K562 (cell line): Measurements from ENCODE around the gene TEX54. TPM values are rescaled to one million over a fixed set of nuclear protein-coding genes. Genes with fewer than 3 reads are reported as not detected.
A peak's percentile ranks its signal among the peaks of the same experiment; 100 is the strongest.

Source experiments
- BCL6 ChIP-seq: fragments of 250-450 bp; sonication (Bioruptor Pico); IDR thresholded peaks from 2 replicates; pipeline ENCODE4 v1.4.0; 2020
- BRD4 ChIP-seq: fragments of 200-600 bp; sonication (generic); IDR thresholded peaks from 2 replicates; pipeline ENCODE4 v1.6.1; 2017; ENCODE audit warnings: inconsistent platforms
- CEBPG ChIP-seq, 3 experiments: fragments of 200-800 bp in 1 of 3; sonication (Bioruptor generic) in 1 of 3; sonication (generic) in 1 of 3; formaldehyde crosslinking in 1 of 3; IDR thresholded peaks in 2 of 3; conservative IDR thresholded peaks in 1 of 3; 2 replicates each; pipeline versions ENCODE4 v1.6.1 to v1.8.0; 2016 to 2022; ENCODE audit warnings: missing compliant biosample characterization in 2 of 3, missing genetic modification characterization in 2 of 3, mild to moderate bottlenecking in 1 of 3, missing genetic modification reagents in 1 of 3
- DIDO1 ChIP-seq: fragments of 450-650 bp; IDR thresholded peaks from 2 replicates; pipeline ENCODE4 v1.6.1; 2016; ENCODE audit warnings: low read depth, missing biosample characterization, missing genetic modification characterization
- FOXJ2 ChIP-seq: fragments of 200-800 bp; sonication (Bioruptor generic); IDR thresholded peaks from 2 replicates; pipeline ENCODE4 v1.6.1; 2016; ENCODE audit warnings: missing genetic modification characterization, missing compliant biosample characterization
- HDGF ChIP-seq: fragments of 450-650 bp; IDR thresholded peaks from 2 replicates; pipeline ENCODE4 v1.6.1; 2016
- LARP7 ChIP-seq: fragments of 450-650 bp; IDR thresholded peaks from 2 replicates; pipeline ENCODE4 v1.6.1; 2016
- MCM7 ChIP-seq, 2 experiments: fragments of 450-650 bp; IDR thresholded peaks; 2 replicates each; pipeline ENCODE4 v1.6.1; 2016 to 2018
- MYC ChIP-seq, 2 experiments: fragments of 250-450 bp in 1 of 2; sonication (Bioruptor Pico) in 1 of 2; IDR thresholded peaks; 2 replicates each; pipeline versions ENCODE4 v1.5.1 to v1.6.1; 2012 to 2021; ENCODE audit warnings: low read depth in 2 of 2, borderline replicate concordance in 1 of 2, improper control_type of control experiment in 1 of 2, low read length in 1 of 2, mild to moderate bottlenecking in 1 of 2, moderate library complexity in 1 of 2
- NBN ChIP-seq: fragments of 450-650 bp; IDR thresholded peaks from 2 replicates; pipeline ENCODE4 v1.6.1; 2016; ENCODE audit warnings: low read depth, mild to moderate bottlenecking
- NR2C1 ChIP-seq, 2 experiments: fragments of 450-650 bp; IDR thresholded peaks; 2 replicates each; pipeline ENCODE4 v1.6.1; 2017; ENCODE audit warnings: mild to moderate bottlenecking in 2 of 2, antibody characterized with exemption in 1 of 2, inconsistent platforms in 1 of 2, missing compliant biosample characterization in 1 of 2, missing genetic modification characterization in 1 of 2
- TAF1 ChIP-seq: IDR thresholded peaks from 2 replicates; pipeline ENCODE4 v1.6.1; 2011; ENCODE audit warnings: mild to moderate bottlenecking, low read length, moderate library complexity; ENCODE audit not compliant: insufficient read depth, control insufficient read depth, severe bottlenecking; ENCODE audit errors: extremely low read depth
- U2AF2 ChIP-seq: fragments of 200-400 bp; formaldehyde crosslinking; optimal IDR thresholded peaks from 2 replicates; pipeline ENCODE3; 2017; ENCODE audit warnings: low read depth, mild to moderate bottlenecking, low read length
- ZBTB8A ChIP-seq: fragments of 450-650 bp; IDR thresholded peaks from 2 replicates; pipeline ENCODE4 v1.6.1; 2018; ENCODE audit warnings: mild to moderate bottlenecking, moderate library complexity; ENCODE audit not compliant: partially characterized antibody
- ZNF146 ChIP-seq: IDR thresholded peaks from one replicate; pipeline ENCODE4 v1.6.1; 2018; ENCODE audit warnings: missing compliant biosample characterization; ENCODE audit not compliant: unreplicated experiment
- polyA plus RNA-seq, 8 experiments: library from polyadenylated mRNA; depleted of rRNA in 4 of 8; stranded (reverse) in 5 of 8; unstranded in 3 of 8; fragments of >200 nt; fragmentation: Nextera tagmentation in 2 of 8; fragmentation: Illumina TruSeq in 1 of 8; extraction: Ambion mirVana in 2 of 8; extraction: Trizol in 1 of 8; gene quantifications; 2 replicates each; pipeline versions ENCODE4 v1.2.1 to v1.2.3, GENCODE V29; 2011 to 2014; ENCODE audit warnings: inconsistent platforms in 1 of 8, missing spikeins in 1 of 8
- total RNA-seq, 7 experiments: library from RNA; depleted of rRNA in 6 of 7; stranded (reverse); fragments of >200 nt in 6 of 7; fragmentation: Illumina TruSeq in 2 of 7; extraction: Trizol in 2 of 7; gene quantifications; 2 replicates each; pipeline versions ENCODE4 v1.2.1 to v1.2.3, GENCODE V29; 2011 to 2021; ENCODE audit warnings: low replicate concordance in 1 of 7
- TF ChIP-seq, protein P1 (sequence below): fragments of 250-450 bp; sonication (Bioruptor Pico); IDR thresholded peaks from 2 replicates; pipeline ENCODE4 v1.8.0; 2021; ENCODE audit warnings: mild to moderate bottlenecking, moderate library complexity
- TF ChIP-seq, protein P2 (sequence below): fragments of 450-650 bp; formaldehyde crosslinking; conservative IDR thresholded peaks from 2 replicates; pipeline ENCODE4 v1.4.0; 2022; ENCODE audit warnings: mild to moderate bottlenecking, missing genetic modification characterization
- TF ChIP-seq, protein P3 (sequence below): fragments of 250-450 bp; sonication (Bioruptor Pico); IDR thresholded peaks from 2 replicates; pipeline ENCODE4 v1.9.0; 2021; ENCODE audit warnings: mild to moderate bottlenecking
- TF ChIP-seq, protein P4 (sequence below): fragments of 250-450 bp; sonication (Bioruptor Pico); IDR thresholded peaks from 2 replicates; pipeline ENCODE4 v1.8.0; 2022; ENCODE audit warnings: moderate library complexity, mild to moderate bottlenecking, inconsistent platforms
- TF ChIP-seq, protein P5 (sequence below): sonication (generic); formaldehyde crosslinking; IDR thresholded peaks from 2 replicates; pipeline ENCODE4 v1.8.1; 2023; ENCODE audit warnings: mild to moderate bottlenecking, missing genetic modification reagents, moderate library complexity

Gene TEX54
- total and polyA plus RNA-seq, 9 of the 15 experiments (the other 6 are each of a cell fraction or from before 2014, with no cell fraction given): not detected

DNA sequence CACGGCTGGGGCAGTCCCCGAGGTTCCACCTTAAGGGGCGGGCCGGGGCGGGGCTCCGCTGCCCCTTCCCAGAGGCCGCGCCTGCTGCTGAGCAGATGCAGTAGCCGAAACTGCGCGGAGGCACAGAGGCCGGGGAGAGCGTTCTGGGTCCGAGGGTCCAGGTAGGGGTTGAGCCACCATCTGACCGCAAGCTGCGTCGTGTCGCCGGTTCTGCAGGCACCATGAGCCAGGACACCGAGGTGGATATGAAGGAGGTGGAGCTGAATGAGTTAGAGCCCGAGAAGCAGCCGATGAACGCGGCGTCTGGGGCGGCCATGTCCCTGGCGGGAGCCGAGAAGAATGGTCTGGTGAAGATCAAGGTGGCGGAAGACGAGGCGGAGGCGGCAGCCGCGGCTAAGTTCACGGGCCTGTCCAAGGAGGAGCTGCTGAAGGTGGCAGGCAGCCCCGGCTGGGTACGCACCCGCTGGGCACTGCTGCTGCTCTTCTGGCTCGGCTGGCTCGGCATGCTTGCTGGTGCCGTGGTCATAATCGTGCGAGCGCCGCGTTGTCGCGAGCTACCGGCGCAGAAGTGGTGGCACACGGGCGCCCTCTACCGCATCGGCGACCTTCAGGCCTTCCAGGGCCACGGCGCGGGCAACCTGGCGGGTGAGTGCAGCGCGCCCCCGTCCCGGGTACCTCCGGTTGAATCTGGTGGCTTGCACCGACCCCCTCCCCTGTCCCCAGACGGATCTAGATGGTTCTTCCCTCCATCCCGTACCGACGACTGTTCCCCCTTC, 48.4 kb upstream of the TEX54 start, which contains the start of gene SLC3A2 (continued):
- TF ChIP-seq, protein P1, sequence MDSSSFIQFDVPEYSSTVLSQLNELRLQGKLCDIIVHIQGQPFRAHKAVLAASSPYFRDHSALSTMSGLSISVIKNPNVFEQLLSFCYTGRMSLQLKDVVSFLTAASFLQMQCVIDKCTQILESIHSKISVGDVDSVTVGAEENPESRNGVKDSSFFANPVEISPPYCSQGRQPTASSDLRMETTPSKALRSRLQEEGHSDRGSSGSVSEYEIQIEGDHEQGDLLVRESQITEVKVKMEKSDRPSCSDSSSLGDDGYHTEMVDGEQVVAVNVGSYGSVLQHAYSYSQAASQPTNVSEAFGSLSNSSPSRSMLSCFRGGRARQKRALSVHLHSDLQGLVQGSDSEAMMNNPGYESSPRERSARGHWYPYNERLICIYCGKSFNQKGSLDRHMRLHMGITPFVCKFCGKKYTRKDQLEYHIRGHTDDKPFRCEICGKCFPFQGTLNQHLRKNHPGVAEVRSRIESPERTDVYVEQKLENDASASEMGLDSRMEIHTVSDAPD (CRISPR knock-in tag): no peak
- TF ChIP-seq NBN: no peak
- TF ChIP-seq MYC (IDR thresholded peaks at IDR 0.05; ENCODE audit: low read depth, low read length): no peak; the same call in none of the 2 replicates
- TF ChIP-seq MYC (CRISPR knock-in tag; IDR thresholded peaks at IDR 0.05; ENCODE audit: borderline replicate concordance, low read depth): peak; percentile 94
- no peak for TF ChIP-seq ZNF146
- TF ChIP-seq BRD4: no peak
- TF ChIP-seq, protein P2, sequence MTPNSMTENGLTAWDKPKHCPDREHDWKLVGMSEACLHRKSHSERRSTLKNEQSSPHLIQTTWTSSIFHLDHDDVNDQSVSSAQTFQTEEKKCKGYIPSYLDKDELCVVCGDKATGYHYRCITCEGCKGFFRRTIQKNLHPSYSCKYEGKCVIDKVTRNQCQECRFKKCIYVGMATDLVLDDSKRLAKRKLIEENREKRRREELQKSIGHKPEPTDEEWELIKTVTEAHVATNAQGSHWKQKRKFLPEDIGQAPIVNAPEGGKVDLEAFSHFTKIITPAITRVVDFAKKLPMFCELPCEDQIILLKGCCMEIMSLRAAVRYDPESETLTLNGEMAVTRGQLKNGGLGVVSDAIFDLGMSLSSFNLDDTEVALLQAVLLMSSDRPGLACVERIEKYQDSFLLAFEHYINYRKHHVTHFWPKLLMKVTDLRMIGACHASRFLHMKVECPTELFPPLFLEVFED (CRISPR knock-in tag): 0 out of 2 replicates have a peak, but pooled peaks have one; percentile 55
- TF ChIP-seq BCL6 (CRISPR knock-in tag): no peak
- TF ChIP-seq FOXJ2 (tag): no peak
- TF ChIP-seq HDGF: 0 out of 2 replicates have a peak, but pooled peaks have one; percentile 22
- TF ChIP-seq, protein P3, sequence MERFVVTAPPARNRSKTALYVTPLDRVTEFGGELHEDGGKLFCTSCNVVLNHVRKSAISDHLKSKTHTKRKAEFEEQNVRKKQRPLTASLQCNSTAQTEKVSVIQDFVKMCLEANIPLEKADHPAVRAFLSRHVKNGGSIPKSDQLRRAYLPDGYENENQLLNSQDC (CRISPR knock-in tag): 0 out of 2 replicates have a peak, but pooled peaks have one; percentile 19
- no peak for TF ChIP-seq CEBPG (CRISPR knock-in tag; IDR thresholded peaks at IDR 0.05)
- no peak for TF ChIP-seq CEBPG (tag; conservative IDR thresholded peaks at IDR 0.05 in 1 of 2, IDR thresholded peaks at IDR 0.05 in 1 of 2)
- TF ChIP-seq, protein P4, sequence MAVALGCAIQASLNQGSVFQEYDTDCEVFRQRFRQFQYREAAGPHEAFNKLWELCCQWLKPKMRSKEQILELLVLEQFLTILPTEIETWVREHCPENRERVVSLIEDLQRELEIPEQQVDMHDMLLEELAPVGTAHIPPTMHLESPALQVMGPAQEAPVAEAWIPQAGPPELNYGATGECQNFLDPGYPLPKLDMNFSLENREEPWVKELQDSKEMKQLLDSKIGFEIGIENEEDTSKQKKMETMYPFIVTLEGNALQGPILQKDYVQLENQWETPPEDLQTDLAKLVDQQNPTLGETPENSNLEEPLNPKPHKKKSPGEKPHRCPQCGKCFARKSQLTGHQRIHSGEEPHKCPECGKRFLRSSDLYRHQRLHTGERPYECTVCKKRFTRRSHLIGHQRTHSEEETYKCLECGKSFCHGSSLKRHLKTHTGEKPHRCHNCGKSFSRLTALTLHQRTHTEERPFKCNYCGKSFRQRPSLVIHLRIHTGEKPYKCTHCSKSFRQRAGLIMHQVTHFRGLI: no peak
- TF ChIP-seq MCM7 (IDR thresholded peaks at IDR 0.05): no peak
- TF ChIP-seq ZBTB8A: no peak
- no peak for TF ChIP-seq NR2C1 (IDR thresholded peaks at IDR 0.05)
- TF ChIP-seq NR2C1 (tag; IDR thresholded peaks at IDR 0.05): peak; percentile 12; the same call in 1 of the 2 replicates
- no peak for TF ChIP-seq U2AF2
- no peak; the same call in 1 of the 2 replicates for TF ChIP-seq DIDO1
- TF ChIP-seq LARP7: peak; percentile 86; the same call in 1 of the 2 replicates
- peak; percentile 97 for TF ChIP-seq TAF1
- TF ChIP-seq, protein P5, sequence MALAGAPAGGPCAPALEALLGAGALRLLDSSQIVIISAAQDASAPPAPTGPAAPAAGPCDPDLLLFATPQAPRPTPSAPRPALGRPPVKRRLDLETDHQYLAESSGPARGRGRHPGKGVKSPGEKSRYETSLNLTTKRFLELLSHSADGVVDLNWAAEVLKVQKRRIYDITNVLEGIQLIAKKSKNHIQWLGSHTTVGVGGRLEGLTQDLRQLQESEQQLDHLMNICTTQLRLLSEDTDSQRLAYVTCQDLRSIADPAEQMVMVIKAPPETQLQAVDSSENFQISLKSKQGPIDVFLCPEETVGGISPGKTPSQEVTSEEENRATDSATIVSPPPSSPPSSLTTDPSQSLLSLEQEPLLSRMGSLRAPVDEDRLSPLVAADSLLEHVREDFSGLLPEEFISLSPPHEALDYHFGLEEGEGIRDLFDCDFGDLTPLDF: no peak; the same call in 1 of the 2 replicates
